ENCODE data around the gene NKX1-2.

DNA sequence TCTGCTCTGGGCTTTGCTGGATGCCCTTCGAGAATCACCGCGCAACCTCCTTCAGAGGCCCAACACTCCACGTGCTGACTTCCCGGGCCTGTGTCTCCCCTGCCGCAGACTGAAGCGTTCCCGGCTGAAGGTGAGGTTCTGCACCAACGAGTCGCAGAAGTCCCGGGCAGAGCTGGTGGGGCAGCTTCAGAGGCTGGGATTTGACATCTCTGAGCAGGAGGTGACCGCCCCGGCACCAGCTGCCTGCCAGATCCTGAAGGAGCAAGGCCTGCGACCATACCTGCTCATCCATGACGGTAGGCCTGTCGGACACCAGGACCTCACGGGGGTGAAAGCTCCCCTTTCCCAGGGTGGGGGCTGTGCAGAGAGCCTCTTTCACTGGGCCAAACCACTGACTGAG lies 34.2 kb upstream of the NKX1-2 start:
- no peak for TF ChIP-seq ZNF274 (IDR thresholded peaks at IDR 0.05; ENCODE audit: low read depth, low read length)
- no peak for TF ChIP-seq YY1 (IDR thresholded peaks at IDR 0.05; ENCODE audit: insufficient read depth, insufficient read length)
